ENCODE results near the gene SPDEF.

GRCh38 chr6:34515473-34516387, 40.4 kb downstream of the SPDEF start:
- no peak for TF ChIP-seq GFI1B (tag by site-specific recombination; IDR thresholded peaks at IDR 0.05)
- no peak for TF ChIP-seq TCF7L2 (IDR thresholded peaks at IDR 0.05; ENCODE audit: borderline replicate concordance, low read depth, low read length)

Data from HEK293 (cell line).